ENCODE results near the gene SLC38A3.

The SLC38A3 gene

GRCh38 chr3:50202353-50203112 lies 2.5 kb upstream of the SLC38A3 start:
- Histone ChIP-seq H4K5ac (ENCODE audit: low read length) (no peak overlapping the region), H3K9ac (ENCODE audit: low read length) (no peak overlapping the region), H3K79me2 (ENCODE audit: control insufficient read depth, insufficient read depth, low read length) (no peaks in the 10 kb centered on the region), H3K36me3 (ENCODE audit: control insufficient read depth, insufficient read depth, low read length) (no peaks in the 10 kb centered on the region), H3K4me3 (ENCODE audit: low read length) (no peak overlapping the region), H2BK15ac (replicated peaks; ENCODE audit: low read depth) (no peak overlapping the region), H3K4ac (ENCODE audit: low read depth, low read length) (no peak overlapping the region), H3K27me3 (ENCODE audit: insufficient read depth, low read length, poor library complexity) (no peaks in the 10 kb centered on the region), H3K18ac (ENCODE audit: low read length) (no peak overlapping the region), H2BK5ac (ENCODE audit: low read length) (no peak overlapping the region), H4K8ac (ENCODE audit: low read depth, low read length) (no peak overlapping the region), H3K4me2 (ENCODE audit: low read length) (no peak overlapping the region), H2AK5ac (ENCODE audit: low read length) (no peak overlapping the region), H3K27ac (ENCODE audit: low read depth, low read length) (no peak overlapping the region), H3K23ac (ENCODE audit: low read length) (no peak overlapping the region), H3K56ac (ENCODE audit: low read length) (no peak overlapping the region), H3K4me1 (ENCODE audit: control insufficient read depth, low read depth, low read length) (peaks cover 2% of the 10 kb centered on the region), H2BK120ac (ENCODE audit: low read depth, low read length) (no peak overlapping the region), H3K79me1 (ENCODE audit: low read length) (no peaks in the 10 kb centered on the region)
- DNase-seq, result no peak
- WGBS (ENCODE audit: extremely low coverage, insufficient coverage, low lambda C conversion rate), result no CpG with 5 or more reads among the region's 16 CpGs

DNA sequence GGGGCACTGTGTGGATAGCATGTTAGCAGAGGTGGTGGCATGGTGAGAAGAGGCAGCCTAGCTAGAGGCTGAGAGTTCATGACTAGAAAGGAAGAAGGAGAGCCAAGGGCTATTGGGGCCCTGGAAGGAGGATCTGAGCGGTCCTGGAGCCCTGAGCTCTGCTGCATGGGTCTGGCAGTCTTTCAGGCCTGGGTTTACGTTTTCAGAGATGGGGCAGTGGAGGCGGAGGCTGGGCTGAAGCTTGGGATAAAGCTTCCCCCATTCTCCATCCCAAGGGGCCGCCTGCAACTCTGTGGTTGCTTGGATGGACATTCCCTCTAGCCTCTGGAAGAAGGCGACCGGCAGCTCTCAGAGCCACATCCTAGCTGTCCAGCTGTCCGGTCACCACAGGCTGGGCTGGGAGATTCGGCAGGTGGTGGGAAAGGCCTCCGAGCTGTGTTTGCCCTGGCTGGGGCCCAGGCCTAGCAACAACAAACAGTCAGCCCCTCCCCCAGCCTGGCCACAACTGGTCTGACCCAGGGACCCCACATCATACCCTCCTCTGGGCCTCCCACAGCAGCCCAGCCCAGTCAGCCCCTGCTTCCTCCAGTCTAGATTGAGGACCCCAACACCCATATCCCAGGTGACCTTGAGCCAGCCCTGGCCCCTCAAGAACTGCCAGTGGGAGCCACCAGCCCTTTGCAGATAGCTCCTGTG lies 1.8 kb upstream of the SLC38A3 start:
- Histone ChIP-seq H3K4me1 (ENCODE audit: control insufficient read depth, low read depth, low read length) (peaks cover 2% of the 10 kb centered on the region), H3K4me2 (ENCODE audit: low read length) (no peak overlapping the region), H2AK5ac (ENCODE audit: low read length) (no peak overlapping the region), H4K8ac (ENCODE audit: low read depth, low read length) (no peak overlapping the region), H3K79me1 (ENCODE audit: low read length) (no peaks in the 10 kb centered on the region), H2BK5ac (ENCODE audit: low read length) (no peak overlapping the region), H3K27me3 (ENCODE audit: insufficient read depth, low read length, poor library complexity) (no peaks in the 10 kb centered on the region), H3K4me3 (ENCODE audit: low read length) (no peak overlapping the region), H3K18ac (ENCODE audit: low read length) (no peak overlapping the region), H3K27ac (ENCODE audit: low read depth, low read length) (no peak overlapping the region), H3K36me3 (ENCODE audit: control insufficient read depth, insufficient read depth, low read length) (no peaks in the 10 kb centered on the region), H2BK15ac (replicated peaks; ENCODE audit: low read depth) (no peak overlapping the region), H4K5ac (ENCODE audit: low read length) (no peak overlapping the region), H3K79me2 (ENCODE audit: control insufficient read depth, insufficient read depth, low read length) (no peaks in the 10 kb centered on the region), H3K56ac (ENCODE audit: low read length) (no peak overlapping the region), H2BK120ac (ENCODE audit: low read depth, low read length) (no peak overlapping the region), H3K4ac (ENCODE audit: low read depth, low read length) (no peak overlapping the region), H3K23ac (ENCODE audit: low read length) (no peak overlapping the region), H3K9ac (ENCODE audit: low read length) (no peak overlapping the region)
- no peak for DNase-seq
- WGBS (ENCODE audit: extremely low coverage, insufficient coverage, low lambda C conversion rate), result no CpG with 5 or more reads among the region's 9 CpGs

GRCh38 chr3:50203809-50204803 lies 965 bp upstream of the SLC38A3 start:
- H3K56ac ChIP-seq (ENCODE audit: low read length), result no peak overlapping the region
- no CpG with 5 or more reads among the region's 12 CpGs for WGBS (ENCODE audit: extremely low coverage, insufficient coverage, low lambda C conversion rate)
- DNase-seq, result no peak
- no peak overlapping the region for H3K23ac ChIP-seq (ENCODE audit: low read length)
- no peaks in the 10 kb centered on the region for H3K27me3 ChIP-seq (ENCODE audit: insufficient read depth, low read length, poor library complexity)
- H2BK15ac ChIP-seq (replicated peaks; ENCODE audit: low read depth), result no peak overlapping the region
- H4K5ac ChIP-seq (ENCODE audit: low read length), result no peak overlapping the region
- H2BK120ac ChIP-seq (ENCODE audit: low read depth, low read length), result no peak overlapping the region
- peaks cover 2% of the 10 kb centered on the region for H3K4me1 ChIP-seq (ENCODE audit: control insufficient read depth, low read depth, low read length)
- H3K79me1 ChIP-seq (ENCODE audit: low read length), result no peaks in the 10 kb centered on the region
- H3K4me2 ChIP-seq (ENCODE audit: low read length), result no peak overlapping the region
- no peak overlapping the region for H3K9ac ChIP-seq (ENCODE audit: low read length)
- no peaks in the 10 kb centered on the region for H3K36me3 ChIP-seq (ENCODE audit: control insufficient read depth, insufficient read depth, low read length)
- H2AK5ac ChIP-seq (ENCODE audit: low read length), result no peak overlapping the region
- no peak overlapping the region for H3K27ac ChIP-seq (ENCODE audit: low read depth, low read length)
- H2BK5ac ChIP-seq (ENCODE audit: low read length), result no peak overlapping the region
- no peak overlapping the region for H3K18ac ChIP-seq (ENCODE audit: low read length)
- no peak overlapping the region for H4K8ac ChIP-seq (ENCODE audit: low read depth, low read length)
- no peak overlapping the region for H3K4ac ChIP-seq (ENCODE audit: low read depth, low read length)
- H3K79me2 ChIP-seq (ENCODE audit: control insufficient read depth, insufficient read depth, low read length), result no peaks in the 10 kb centered on the region
- no peak overlapping the region for H3K4me3 ChIP-seq (ENCODE audit: low read length)

- H3K18ac ChIP-seq (ENCODE audit: low read length), result no peak overlapping the region
- H2BK15ac ChIP-seq (replicated peaks; ENCODE audit: low read depth), result no peak overlapping the region
- H3K4me3 ChIP-seq (ENCODE audit: low read length), result peak overlapping the region; percentile 17
- H3K9ac ChIP-seq (ENCODE audit: low read length), result peak overlapping the region; percentile 56
- no peak overlapping the region for H3K4ac ChIP-seq (ENCODE audit: low read depth, low read length)
- H2AK5ac ChIP-seq (ENCODE audit: low read length), result no peak overlapping the region
- H3K4me1 ChIP-seq (ENCODE audit: control insufficient read depth, low read depth, low read length), result peaks cover 2% of the 10 kb centered on the region
- no peaks in the 10 kb centered on the region for H3K79me1 ChIP-seq (ENCODE audit: low read length)
- no peak overlapping the region for H4K8ac ChIP-seq (ENCODE audit: low read depth, low read length)
- H4K5ac ChIP-seq (ENCODE audit: low read length), result no peak overlapping the region
- no CpG with 5 or more reads among the region's 67 CpGs for WGBS (ENCODE audit: extremely low coverage, insufficient coverage, low lambda C conversion rate)
- DNase-seq, result peak; percentile 80
- H3K56ac ChIP-seq (ENCODE audit: low read length), result peak overlapping the region; percentile 64
- H2BK120ac ChIP-seq (ENCODE audit: low read depth, low read length), result no peak overlapping the region
- no peaks in the 10 kb centered on the region for H3K79me2 ChIP-seq (ENCODE audit: control insufficient read depth, insufficient read depth, low read length)
- no peaks in the 10 kb centered on the region for H3K27me3 ChIP-seq (ENCODE audit: insufficient read depth, low read length, poor library complexity)
- H3K27ac ChIP-seq (ENCODE audit: low read depth, low read length), result no peak overlapping the region
- H3K4me2 ChIP-seq (ENCODE audit: low read length), result peak overlapping the region; percentile 94
- no peak overlapping the region for H2BK5ac ChIP-seq (ENCODE audit: low read length)
- H3K23ac ChIP-seq (ENCODE audit: low read length), result no peak overlapping the region
- H3K36me3 ChIP-seq (ENCODE audit: control insufficient read depth, insufficient read depth, low read length), result no peaks in the 10 kb centered on the region
Observed at GRCh38 chr3:50205413-50206276, 574 bp downstream of the SLC38A3 start.

GRCh38 chr3:50207359-50208042 lies 2.4 kb downstream of the SLC38A3 start:
- no peak overlapping the region for H3K4me2 ChIP-seq (ENCODE audit: low read length)
- H2AK5ac ChIP-seq (ENCODE audit: low read length), result no peak overlapping the region
- no peak overlapping the region for H3K56ac ChIP-seq (ENCODE audit: low read length)
- no peaks in the 10 kb centered on the region for H3K79me1 ChIP-seq (ENCODE audit: low read length)
- H3K27me3 ChIP-seq (ENCODE audit: insufficient read depth, low read length, poor library complexity), result no peaks in the 10 kb centered on the region
- H3K36me3 ChIP-seq (ENCODE audit: control insufficient read depth, insufficient read depth, low read length), result no peaks in the 10 kb centered on the region
- no peak overlapping the region for H3K27ac ChIP-seq (ENCODE audit: low read depth, low read length)
- no peak overlapping the region for H3K18ac ChIP-seq (ENCODE audit: low read length)
- no peaks in the 10 kb centered on the region for H3K79me2 ChIP-seq (ENCODE audit: control insufficient read depth, insufficient read depth, low read length)
- H4K5ac ChIP-seq (ENCODE audit: low read length), result no peak overlapping the region
- WGBS (ENCODE audit: extremely low coverage, insufficient coverage, low lambda C conversion rate), result no CpG with 5 or more reads among the region's 17 CpGs
- H2BK120ac ChIP-seq (ENCODE audit: low read depth, low read length), result no peak overlapping the region
- H2BK15ac ChIP-seq (replicated peaks; ENCODE audit: low read depth), result no peak overlapping the region
- no peak for DNase-seq
- H3K4me1 ChIP-seq (ENCODE audit: control insufficient read depth, low read depth, low read length), result peaks cover 2% of the 10 kb centered on the region
- H3K4me3 ChIP-seq (ENCODE audit: low read length), result no peak overlapping the region
- H3K9ac ChIP-seq (ENCODE audit: low read length), result no peak overlapping the region
- no peak overlapping the region for H3K4ac ChIP-seq (ENCODE audit: low read depth, low read length)
- H4K8ac ChIP-seq (ENCODE audit: low read depth, low read length), result no peak overlapping the region
- H3K23ac ChIP-seq (ENCODE audit: low read length), result no peak overlapping the region
- no peak overlapping the region for H2BK5ac ChIP-seq (ENCODE audit: low read length)
